Ovary (tissue), 3 donors: ENCODE measurements around the gene CTNNA3.

Experiments used
- EP300 ChIP-seq: sonication (generic); formaldehyde crosslinking; IDR thresholded peaks from one replicate; pipeline ENCODE4 v1.6.1; 2017; ENCODE audit warnings: antibody characterized with exemption
- POLR2A ChIP-seq: fragments of 450-650 bp; IDR thresholded peaks from one replicate; pipeline ENCODE4 v1.6.1; 2017; ENCODE audit warnings: antibody characterized with exemption, mild to moderate bottlenecking, moderate library complexity
- TF ChIP-seq, protein P1 (sequence below), 3 donors: fragments of 450-650 bp in 2 of 3; fragments of 200-600 bp in 1 of 3; IDR thresholded peaks; one replicate each; pipeline versions ENCODE4 v1.5.1 to v1.8.0; 2016 to 2022; ENCODE audit warnings: antibody characterized with exemption in 3 of 3, mild to moderate bottlenecking in 1 of 3
- donor health status: DM: no; HTN: no; CAD: no.

DNA sequence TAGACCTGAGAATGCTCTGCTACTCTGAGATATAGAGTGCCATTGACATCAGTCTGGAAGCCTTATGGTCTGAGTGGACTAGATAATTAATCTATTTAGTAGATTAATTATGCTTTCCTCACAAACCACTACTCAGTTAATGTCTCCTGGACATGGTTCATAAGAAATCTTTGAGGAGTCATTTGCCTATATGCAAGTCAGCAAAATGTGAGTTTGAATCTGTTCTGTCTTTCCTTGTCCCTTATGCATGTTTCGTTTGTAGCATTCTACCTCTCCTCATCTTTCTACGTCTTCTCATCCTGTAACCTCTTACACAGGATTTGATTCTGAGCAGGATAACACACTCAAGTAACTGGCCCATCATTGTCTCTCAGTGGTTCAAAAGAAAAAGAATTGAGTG lies 1505.6 kb downstream of the CTNNA3 start:
- TF ChIP-seq, protein P1, sequence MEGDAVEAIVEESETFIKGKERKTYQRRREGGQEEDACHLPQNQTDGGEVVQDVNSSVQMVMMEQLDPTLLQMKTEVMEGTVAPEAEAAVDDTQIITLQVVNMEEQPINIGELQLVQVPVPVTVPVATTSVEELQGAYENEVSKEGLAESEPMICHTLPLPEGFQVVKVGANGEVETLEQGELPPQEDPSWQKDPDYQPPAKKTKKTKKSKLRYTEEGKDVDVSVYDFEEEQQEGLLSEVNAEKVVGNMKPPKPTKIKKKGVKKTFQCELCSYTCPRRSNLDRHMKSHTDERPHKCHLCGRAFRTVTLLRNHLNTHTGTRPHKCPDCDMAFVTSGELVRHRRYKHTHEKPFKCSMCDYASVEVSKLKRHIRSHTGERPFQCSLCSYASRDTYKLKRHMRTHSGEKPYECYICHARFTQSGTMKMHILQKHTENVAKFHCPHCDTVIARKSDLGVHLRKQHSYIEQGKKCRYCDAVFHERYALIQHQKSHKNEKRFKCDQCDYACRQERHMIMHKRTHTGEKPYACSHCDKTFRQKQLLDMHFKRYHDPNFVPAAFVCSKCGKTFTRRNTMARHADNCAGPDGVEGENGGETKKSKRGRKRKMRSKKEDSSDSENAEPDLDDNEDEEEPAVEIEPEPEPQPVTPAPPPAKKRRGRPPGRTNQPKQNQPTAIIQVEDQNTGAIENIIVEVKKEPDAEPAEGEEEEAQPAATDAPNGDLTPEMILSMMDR (IDR thresholded peaks at IDR 0.05): no peak
- TF ChIP-seq POLR2A (no peak), EP300 (no peak)
